Osteoblast (primary cell): ENCODE results near the gene ZIC1. TPM values are rescaled to one million over a fixed set of nuclear protein-coding genes. Genes with fewer than 3 reads are reported as not detected.

Source experiments
- DNase-seq: peaks from one replicate; pipeline ENCODE4 v3.0.0; 2011; ENCODE audit warnings: low spot score, mixed read lengths; ENCODE audit not compliant: insufficient read length; ENCODE audit errors: missing footprints
- H2AFZ ChIP-seq: 2 replicates; pipeline ENCODE4 v1.6.0; 2011; ENCODE audit warnings: mild to moderate bottlenecking, low read length
- H3K27ac ChIP-seq: 2 replicates; pipeline ENCODE4 v1.5.1; 2011; ENCODE audit warnings: mild to moderate bottlenecking, low read depth, low read length, moderate library complexity
- H3K27me3 ChIP-seq: 2 replicates; pipeline ENCODE4 v1.6.0; 2012; ENCODE audit warnings: mild to moderate bottlenecking, control low read depth, inconsistent platforms, low read length, moderate library complexity; ENCODE audit not compliant: insufficient read depth
- H3K36me3 ChIP-seq: 2 replicates; pipeline ENCODE4 v1.5.1; 2011; ENCODE audit warnings: mild to moderate bottlenecking, low read length, control low read depth, moderate library complexity; ENCODE audit not compliant: insufficient read depth
- H3K4me1 ChIP-seq: 2 replicates; pipeline ENCODE4 v1.5.1; 2011; ENCODE audit warnings: mild to moderate bottlenecking, low read length, control low read depth, moderate library complexity; ENCODE audit not compliant: insufficient read depth
- H3K4me2 ChIP-seq: 2 replicates; pipeline ENCODE4 v1.6.0; 2011; ENCODE audit warnings: mild to moderate bottlenecking, low read length; ENCODE audit not compliant: insufficient read depth
- H3K4me3 ChIP-seq: fragments of 200-600 bp; sonication (generic); 3 replicates; pipeline ENCODE4 v1.5.1; 2012; ENCODE audit warnings: mild to moderate bottlenecking, low read length, inconsistent platforms; ENCODE audit not compliant: insufficient read depth
- H3K79me2 ChIP-seq: 2 replicates; pipeline ENCODE4 v1.6.0; 2012; ENCODE audit warnings: mild to moderate bottlenecking, low read length, control low read depth, inconsistent platforms; ENCODE audit not compliant: insufficient read depth
- H3K9me3 ChIP-seq: 2 replicates; pipeline ENCODE4 v1.5.1; 2011; ENCODE audit warnings: low read depth, low read length, control low read depth
- H4K20me1 ChIP-seq: 2 replicates; pipeline ENCODE4 v1.6.0; 2012; ENCODE audit warnings: mild to moderate bottlenecking, low read length, control low read depth; ENCODE audit not compliant: insufficient read depth
- CTCF ChIP-seq: IDR thresholded peaks from 2 replicates; pipeline ENCODE4 v1.5.1; 2011; ENCODE audit warnings: mild to moderate bottlenecking, low read depth, low read length, moderate library complexity; ENCODE audit errors: extremely low read depth
- total RNA-seq: library from RNA; depleted of rRNA; stranded (reverse); fragments of >200 nt; gene quantifications from 2 replicates; pipeline ENCODE4 v1.2.3, GENCODE V29; 2012

Gene ZIC1
- total RNA-seq, 1 donor, result 3.6 TPM

GRCh38 chr3:147387885-147388699 lies 21.1 kb upstream of the ZIC1 start:
- no peaks in the 10 kb centered on the region for H3K4me1 ChIP-seq
- no peak overlapping the region for H2AFZ ChIP-seq
- no peak overlapping the region for H3K4me3 ChIP-seq
- DNase-seq, result no peak
- no peak overlapping the region for H3K27ac ChIP-seq
- no peaks in the 10 kb centered on the region for H3K36me3 ChIP-seq
- peaks cover 2% of the 10 kb centered on the region for H3K9me3 ChIP-seq
- H3K4me2 ChIP-seq, result no peak overlapping the region
- no peaks in the 10 kb centered on the region for H3K79me2 ChIP-seq
- H3K27me3 ChIP-seq, result peaks cover 98% of the 10 kb centered on the region
- H4K20me1 ChIP-seq, result no peaks in the 10 kb centered on the region
- TF ChIP-seq CTCF, result no peak

- Histone ChIP-seq H3K4me2 (no peak overlapping the region), H4K20me1 (no peaks in the 10 kb centered on the region), H2AFZ (no peak overlapping the region), H3K79me2 (no peaks in the 10 kb centered on the region), H3K36me3 (no peaks in the 10 kb centered on the region), H3K4me3 (no peak overlapping the region), H3K4me1 (no peaks in the 10 kb centered on the region), H3K27me3 (peaks cover 97% of the 10 kb centered on the region), H3K9me3 (peaks cover 2% of the 10 kb centered on the region), H3K27ac (no peak overlapping the region)
- no peak for TF ChIP-seq CTCF
- DNase-seq, result no peak
Observed at GRCh38 chr3:147388700-147389580, 20.2 kb upstream of the ZIC1 start.

- H2AFZ ChIP-seq, result no peak overlapping the region
- peaks cover 2% of the 10 kb centered on the region for H3K9me3 ChIP-seq
- H3K4me3 ChIP-seq, result no peak overlapping the region
- no peaks in the 10 kb centered on the region for H3K4me1 ChIP-seq
- no peaks in the 10 kb centered on the region for H4K20me1 ChIP-seq
- no peak overlapping the region for H3K4me2 ChIP-seq
- no peaks in the 10 kb centered on the region for H3K36me3 ChIP-seq
- no peak overlapping the region for H3K27ac ChIP-seq
- H3K27me3 ChIP-seq, result peaks cover 97% of the 10 kb centered on the region
- no peak for TF ChIP-seq CTCF
- no peaks in the 10 kb centered on the region for H3K79me2 ChIP-seq
- no peak for DNase-seq
Observed at GRCh38 chr3:147389717-147390116, 19.4 kb upstream of the ZIC1 start.
